ENCODE measurements around the gene CEP250. TPM values are rescaled to one million over a fixed set of nuclear protein-coding genes. Genes with fewer than 3 reads are reported as not detected.

The CEP250 gene
- total RNA-seq, 2 experiments from 2014 or later: 31.6 to 74.4 TPM

GRCh38 chr20:35555951-35556645, 100.7 kb downstream of the CEP250 start:
- Histone ChIP-seq H3K4me1 (ENCODE audit: insufficient read depth, low read length, poor library complexity, severe bottlenecking) (peaks cover under 1% of the 10 kb centered on the region), H3K9me2 (ENCODE audit: insufficient read depth, low read length) (no peaks in the 10 kb centered on the region), H3K9me3 (ENCODE audit: low read length) (no peaks in the 10 kb centered on the region), H3K4me2 (ENCODE audit: low read length) (no peak overlapping the region), H3K79me2 (ENCODE audit: insufficient read depth, low read depth, low read length) (no peaks in the 10 kb centered on the region), H2AFZ (ENCODE audit: low read length) (no peak overlapping the region), H3K4me3 (ENCODE audit: low read depth, low read length, poor library complexity, severe bottlenecking) (no peak overlapping the region), H4K20me1 (ENCODE audit: insufficient read depth, low read length) (no peaks in the 10 kb centered on the region), H3K27ac (ENCODE audit: low read depth, low read length, poor library complexity, severe bottlenecking) (no peak overlapping the region), H3K36me3 (ENCODE audit: insufficient read depth, low read length) (peaks cover 64% of the 10 kb centered on the region)
- intact Hi-C loops (cut with micrococcal nuclease; ENCODE audit: unreplicated experiment): no loop called here
- CTCF ChIA-PET (ENCODE audit: unreplicated experiment): no interaction called here
- BruUV-seq (replicated peaks): no TSS peak
- no peak for DNase-seq (ENCODE audit: low spot score)
- POLR2A ChIA-PET: interaction anchor here (0.7 kb wide), 1 partner anchor 272 kb away, joined by 3 read pairs; no protein-coding TSS in a partner anchor
- TF ChIP-seq EZH2phosphoT487 (IDR thresholded peaks at IDR 0.05; ENCODE audit: borderline replicate concordance, low read depth, low read length) (no peak), CTCF (conservative IDR thresholded peaks at IDR 0.05; ENCODE audit: low read length) (no peak)

GRCh38 chr20:35556871-35557270, 101.5 kb downstream of the CEP250 start:
- TF ChIP-seq CTCF (conservative IDR thresholded peaks at IDR 0.05; ENCODE audit: low read length) (no peak), EZH2phosphoT487 (IDR thresholded peaks at IDR 0.05; ENCODE audit: borderline replicate concordance, low read depth, low read length) (no peak)
- BruUV-seq (replicated peaks): no TSS peak

GRCh38 chr20:35558451-35558850, 103.1 kb downstream of the CEP250 start:
- H4K20me1 ChIP-seq (ENCODE audit: insufficient read depth, low read length): no peaks in the 10 kb centered on the region
- no peak overlapping the region for H3K4me3 ChIP-seq (ENCODE audit: low read depth, low read length, poor library complexity, severe bottlenecking)
- H3K9me3 ChIP-seq (ENCODE audit: low read length): no peaks in the 10 kb centered on the region
- ChIA-PET CTCF (ENCODE audit: unreplicated experiment) (no interaction called here), POLR2A (interaction anchor here (0.5 kb wide), 1 partner anchor 41 kb away, joined by 4 read pairs; no protein-coding TSS in a partner anchor)
- no TSS peak for BruUV-seq (replicated peaks)
- intact Hi-C loops (cut with micrococcal nuclease; ENCODE audit: unreplicated experiment): no loop called here
- TF ChIP-seq CTCF (conservative IDR thresholded peaks at IDR 0.05; ENCODE audit: low read length) (no peak), EZH2phosphoT487 (IDR thresholded peaks at IDR 0.05; ENCODE audit: borderline replicate concordance, low read depth, low read length) (no peak)
- H3K79me2 ChIP-seq (ENCODE audit: insufficient read depth, low read depth, low read length): no peaks in the 10 kb centered on the region
- H3K4me2 ChIP-seq (ENCODE audit: low read length): no peak overlapping the region
- H2AFZ ChIP-seq (ENCODE audit: low read length): no peak overlapping the region
- no peaks in the 10 kb centered on the region for H3K9me2 ChIP-seq (ENCODE audit: insufficient read depth, low read length)
- peaks cover 13% of the 10 kb centered on the region for H3K4me1 ChIP-seq (ENCODE audit: insufficient read depth, low read length, poor library complexity, severe bottlenecking)
- H3K36me3 ChIP-seq (ENCODE audit: insufficient read depth, low read length): peaks cover 46% of the 10 kb centered on the region
- no peak for DNase-seq (ENCODE audit: low spot score)
- H3K27ac ChIP-seq (ENCODE audit: low read depth, low read length, poor library complexity, severe bottlenecking): no peak overlapping the region

More at GRCh38 chr20:35556871-35557270, 101.5 kb downstream of the CEP250 start:
- no peak overlapping the region for H3K27ac ChIP-seq (ENCODE audit: low read depth, low read length, poor library complexity, severe bottlenecking)
- H4K20me1 ChIP-seq (ENCODE audit: insufficient read depth, low read length): no peaks in the 10 kb centered on the region
- peaks cover 57% of the 10 kb centered on the region for H3K36me3 ChIP-seq (ENCODE audit: insufficient read depth, low read length)
- ChIA-PET CTCF (ENCODE audit: unreplicated experiment) (no interaction called here), POLR2A (no interaction called here)
- H2AFZ ChIP-seq (ENCODE audit: low read length): no peak overlapping the region
- intact Hi-C loops (cut with micrococcal nuclease; ENCODE audit: unreplicated experiment): no loop called here
- H3K9me2 ChIP-seq (ENCODE audit: insufficient read depth, low read length): no peaks in the 10 kb centered on the region
- H3K9me3 ChIP-seq (ENCODE audit: low read length): no peaks in the 10 kb centered on the region
- DNase-seq (ENCODE audit: low spot score): no peak
- H3K4me1 ChIP-seq (ENCODE audit: insufficient read depth, low read length, poor library complexity, severe bottlenecking): peaks cover 8% of the 10 kb centered on the region
- no peak overlapping the region for H3K4me2 ChIP-seq (ENCODE audit: low read length)
- no peak overlapping the region for H3K4me3 ChIP-seq (ENCODE audit: low read depth, low read length, poor library complexity, severe bottlenecking)
- no peaks in the 10 kb centered on the region for H3K79me2 ChIP-seq (ENCODE audit: insufficient read depth, low read depth, low read length)

Data from OCI-LY7 (cell line).